Psoas muscle (tissue), 8 donors: Measurements from ENCODE around the gene PABPC3. TPM values are rescaled to one million over a fixed set of nuclear protein-coding genes. Genes with fewer than 3 reads are reported as not detected.

Experiments used
- ATAC-seq, 4 donors: fragments of 200-7000 bp; cut with Tn5 transposase; one replicate each; pipeline ENCODE4 v1.9.1; 2020; ENCODE audit warnings: moderate library complexity in 3 of 4, mild to moderate bottlenecking in 2 of 4
- DNase-seq, 2 donors: peaks; one replicate each; pipeline ENCODE4 v3.0.0-alpha.2; 2020
- H3K27ac ChIP-seq: fragments of 200-600 bp; one replicate; pipeline ENCODE4 v1.8.0; 2022
- H3K27me3 ChIP-seq, 3 donors: fragments of 200-600 bp in 1 of 3; one replicate each; pipeline versions ENCODE4 v1.6.1 to v1.8.0; 2013 to 2022; ENCODE audit warnings: low read length in 2 of 3, mild to moderate bottlenecking in 2 of 3, moderate library complexity in 1 of 3; ENCODE audit not compliant: insufficient read depth in 3 of 3
- H3K36me3 ChIP-seq, 2 donors: fragments of 200-600 bp in 1 of 2; one replicate each; pipeline versions ENCODE4 v1.6.1 to v1.8.0; 2013 to 2022; ENCODE audit warnings: low read depth in 1 of 2, mild to moderate bottlenecking in 1 of 2, moderate library complexity in 1 of 2; ENCODE audit not compliant: insufficient read depth in 1 of 2
- H3K4me1 ChIP-seq: fragments of 200-600 bp; one replicate; pipeline ENCODE4 v1.8.0; 2022
- H3K4me3 ChIP-seq: fragments of 200-600 bp; one replicate; pipeline ENCODE4 v1.8.0; 2022; ENCODE audit warnings: mild to moderate bottlenecking
- H3K9me3 ChIP-seq: fragments of 200-600 bp; one replicate; pipeline ENCODE4 v1.8.0; 2022
- CTCF ChIP-seq: fragments of 200-600 bp; IDR thresholded peaks from one replicate; pipeline ENCODE4 v1.8.0; 2022; ENCODE audit warnings: antibody characterized with exemption
- WGBS, 3 donors: extraction: QIAGEN DNeasy Blood & Tissue Kit; methylation state at CpG; one replicate each; pipeline versions ENCODE4 v1.1.6 to v1.1.7; 2013; 5-methylcytosine and 5-hydroxymethylcytosine counted together
- intact Hi-C, 2 donors: fragments of 100-400 bp; cut with DNase I; formaldehyde crosslinking; loops; one replicate each; pipeline versions ENCODE4 v1.11.0 to v1.14.2; 2022
- polyA plus RNA-seq, 3 donors: library from polyadenylated mRNA; stranded (reverse); fragments of 200-250 nt; gene quantifications; one replicate each; pipeline ENCODE4 v1.2.3, GENCODE V29; 2013
- total RNA-seq, 4 donors: library from RNA; stranded (reverse); fragmentation: NEBNext Ultra II Directional in 2 of 4; extraction: Animal tissue kit (Norgen Biotek cat#: 25700) in 2 of 4; gene quantifications; one replicate each; pipeline versions ENCODE4 v1.2.1 to v1.2.4, GENCODE V29; 2021 to 2023
- donor health status: healthy with polysubstance abuse.
- donor health status: DM: no; HTN: no; CAD: no; lungs with moderate emphysema.
- donor health status: Bipolar disorder and iron deficiency.
- donor health status: healthy.
- donor health status: DM: yes; HTN: yes; CAD: no.
- donor health status: DM: no; HTN: no; CAD: no.
- donor health status: DM: no; HTN: no; CAD: no.
- donor health status: DM: yes; HTN: yes; CAD: no.

PABPC3 gene
- total and polyA plus RNA-seq, 7 donors, result 0.01 to 0.11 (median 0.04) TPM; not detected in 2

- no peak overlapping the region for H3K27ac ChIP-seq
- ATAC-seq, result no peak
- TF ChIP-seq CTCF, result no peak
- no peaks in the 10 kb centered on the region for H3K36me3 ChIP-seq
- intact Hi-C loops, result no loop called here
- no peaks in the 10 kb centered on the region for H3K27me3 ChIP-seq
- 94 to 97% (median 96%) methylated on average over 2 of the region's 2 CpGs for WGBS, 3 donors
- no peaks in the 10 kb centered on the region for H3K9me3 ChIP-seq
- no peak for DNase-seq
- no peaks in the 10 kb centered on the region for H3K4me1 ChIP-seq
- H3K4me3 ChIP-seq, result no peak overlapping the region
These were observed 7.8 kb downstream of the PABPC3 start for GRCh38 chr13:25103711-25104110.

GRCh38 chr13:25109341-25109740, 13.4 kb downstream of the PABPC3 start:
- H3K4me1 ChIP-seq, result no peaks in the 10 kb centered on the region
- no peaks in the 10 kb centered on the region for H3K9me3 ChIP-seq
- intact Hi-C loops, result no loop called here
- no peaks in the 10 kb centered on the region for H3K27me3 ChIP-seq
- no peak for DNase-seq
- no peak overlapping the region for H3K4me3 ChIP-seq
- H3K36me3 ChIP-seq, result no peaks in the 10 kb centered on the region
- no peak overlapping the region for H3K27ac ChIP-seq
- no peak for TF ChIP-seq CTCF
- no peak for ATAC-seq
- 88 to 98% (median 92%) methylated on average over 5 of the region's 5 CpGs for WGBS, 3 donors

- TF ChIP-seq CTCF, result no peak
- H3K4me1 ChIP-seq, result no peaks in the 10 kb centered on the region
- H3K27ac ChIP-seq, result no peak overlapping the region
- ATAC-seq (no peak), DNase-seq (no peak)
- H3K36me3 ChIP-seq, result no peaks in the 10 kb centered on the region
- no peak overlapping the region for H3K4me3 ChIP-seq
- 63 to 79% (median 69%) methylated on average over 1 of the region's 1 CpG for WGBS, 3 donors
- intact Hi-C loops, result loop anchor here (5.0 to 10.0 kb wide), 2 partner anchors 106 to 114 kb away; no protein-coding TSS in a partner anchor
- no peaks in the 10 kb centered on the region for H3K9me3 ChIP-seq
- no peaks in the 10 kb centered on the region for H3K27me3 ChIP-seq
These were observed 15.1 kb downstream of the PABPC3 start for GRCh38 chr13:25110956-25111584.

GRCh38 chr13:25111585-25111956, 15.6 kb downstream of the PABPC3 start:
- H3K36me3 ChIP-seq, result no peaks in the 10 kb centered on the region
- H3K4me3 ChIP-seq, result no peak overlapping the region
- DNase-seq (no peak), ATAC-seq (no peak)
- H3K9me3 ChIP-seq, result no peaks in the 10 kb centered on the region
- intact Hi-C loops, result loop anchor here (5.0 to 10.0 kb wide), 2 partner anchors 107 to 114 kb away; no protein-coding TSS in a partner anchor
- no peak for TF ChIP-seq CTCF
- H3K4me1 ChIP-seq, result no peaks in the 10 kb centered on the region
- H3K27me3 ChIP-seq, result no peaks in the 10 kb centered on the region
- WGBS, 3 donors, result 48 to 62% (median 48%) methylated on average over 2 of the region's 2 CpGs
- H3K27ac ChIP-seq, result no peak overlapping the region

GRCh38 chr13:25112695-25113255, 16.8 kb downstream of the PABPC3 start:
- DNase-seq (no peak), ATAC-seq (no peak)
- no peak for TF ChIP-seq CTCF
- Histone ChIP-seq H3K27me3 (no peaks in the 10 kb centered on the region), H3K36me3 (no peaks in the 10 kb centered on the region), H3K27ac (no peak overlapping the region), H3K4me1 (no peaks in the 10 kb centered on the region), H3K4me3 (no peak overlapping the region), H3K9me3 (no peaks in the 10 kb centered on the region)
- WGBS, 3 donors, result 37 to 54% (median 49%) methylated on average over 3 of the region's 3 CpGs
- intact Hi-C loops, result loop anchor here (5.0 to 10.0 kb wide), 2 partner anchors 108 to 115 kb away; no protein-coding TSS in a partner anchor
